Stimulated activated CD8-positive, alpha-beta memory T cell treated with anti-CD3 and anti-CD28 coated beads, Interleukin-4, amount 100 ng/mL, for 1 hour (primary cell): ENCODE data around the gene IGSF6.

Source experiments
- DNase-seq, 2 donors: peaks; one replicate each; pipeline ENCODE4 v3.0.0-alpha.2; 2020; ENCODE audit warnings: low read depth in 2 of 2, low spot score in 1 of 2

The IGSF6 gene

GRCh38 chr16:21602785-21603184 lies 49.6 kb downstream of the IGSF6 start:
- DNase-seq, result no peak

- DNase-seq, result peak in 1 of 2 donors; percentile 17
These were observed 52.2 kb downstream of the IGSF6 start for GRCh38 chr16:21600031-21600773.

GRCh38 chr16:21599122-21600030 lies 53.0 kb downstream of the IGSF6 start, which contains the start of gene METTL9:
Gene METTL9 (plus strand): TSS chr16:21599577. CDS start chr16:21599734, 157 bp downstream.
- DNase-seq, result peak; percentile 84 to 92

GRCh38 chr16:21598701-21599121 lies 53.7 kb downstream of the IGSF6 start:
- peak in 1 of 2 donors; percentile 11 for DNase-seq

- DNase-seq, result no peak
These were observed 54.2 kb downstream of the IGSF6 start for GRCh38 chr16:21598206-21598605.

- DNase-seq, result no peak
These were observed 54.8 kb downstream of the IGSF6 start for GRCh38 chr16:21597561-21598030.

- no peak for DNase-seq
These were observed 58.7 kb downstream of the IGSF6 start for GRCh38 chr16:21593530-21594289.

- no peak for DNase-seq
These were observed 60.2 kb downstream of the IGSF6 start for GRCh38 chr16:21592191-21592590.

GRCh38 chr16:21590796-21591195 lies 61.6 kb downstream of the IGSF6 start:
- DNase-seq, result no peak

GRCh38 chr16:21590287-21590686 lies 62.1 kb downstream of the IGSF6 start:
- no peak for DNase-seq

GRCh38 chr16:21589551-21589950 lies 62.9 kb downstream of the IGSF6 start:
- DNase-seq, result no peak
